Choroid plexus epithelial cell (primary cell): ENCODE measurements around the gene FAU.

ENCODE experiments used
- DNase-seq: peaks from one replicate; pipeline ENCODE4 v3.0.0-alpha.2; 2010; ENCODE audit warnings: low read depth
- H3K4me3 ChIP-seq: 2 replicates; pipeline ENCODE4 v1.5.1; 2011; ENCODE audit warnings: low read depth, mild to moderate bottlenecking, control low read depth, low read length, moderate library complexity
- TF ChIP-seq, protein P1 (sequence below): conservative IDR thresholded peaks from 2 replicates; pipeline ENCODE4 v1.5.1; 2011; ENCODE audit warnings: low read depth, mild to moderate bottlenecking, control low read depth, inconsistent platforms, low read length, moderate library complexity

FAU gene

DNA sequence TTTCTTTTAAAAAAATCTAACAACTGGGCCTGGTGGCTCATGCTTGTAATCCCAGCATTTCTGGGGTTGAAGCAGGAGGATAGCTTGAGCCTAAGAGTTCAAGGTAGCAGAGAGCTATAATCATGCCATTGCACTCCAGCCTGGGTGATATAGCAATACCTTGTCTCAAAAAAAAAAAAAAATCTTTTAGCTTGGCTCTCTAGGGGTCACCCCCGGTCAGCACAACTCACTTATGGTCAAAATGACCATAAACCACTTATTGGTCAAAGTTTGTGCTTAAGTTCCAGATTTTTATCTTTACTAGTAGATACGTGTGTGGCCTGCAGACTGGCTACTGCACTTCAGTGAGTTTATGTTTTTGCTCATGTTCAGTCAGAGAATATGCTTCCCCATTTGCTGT is 41.8 kb upstream of the FAU start:
- no peak overlapping the region for H3K4me3 ChIP-seq
- TF ChIP-seq, protein P1, sequence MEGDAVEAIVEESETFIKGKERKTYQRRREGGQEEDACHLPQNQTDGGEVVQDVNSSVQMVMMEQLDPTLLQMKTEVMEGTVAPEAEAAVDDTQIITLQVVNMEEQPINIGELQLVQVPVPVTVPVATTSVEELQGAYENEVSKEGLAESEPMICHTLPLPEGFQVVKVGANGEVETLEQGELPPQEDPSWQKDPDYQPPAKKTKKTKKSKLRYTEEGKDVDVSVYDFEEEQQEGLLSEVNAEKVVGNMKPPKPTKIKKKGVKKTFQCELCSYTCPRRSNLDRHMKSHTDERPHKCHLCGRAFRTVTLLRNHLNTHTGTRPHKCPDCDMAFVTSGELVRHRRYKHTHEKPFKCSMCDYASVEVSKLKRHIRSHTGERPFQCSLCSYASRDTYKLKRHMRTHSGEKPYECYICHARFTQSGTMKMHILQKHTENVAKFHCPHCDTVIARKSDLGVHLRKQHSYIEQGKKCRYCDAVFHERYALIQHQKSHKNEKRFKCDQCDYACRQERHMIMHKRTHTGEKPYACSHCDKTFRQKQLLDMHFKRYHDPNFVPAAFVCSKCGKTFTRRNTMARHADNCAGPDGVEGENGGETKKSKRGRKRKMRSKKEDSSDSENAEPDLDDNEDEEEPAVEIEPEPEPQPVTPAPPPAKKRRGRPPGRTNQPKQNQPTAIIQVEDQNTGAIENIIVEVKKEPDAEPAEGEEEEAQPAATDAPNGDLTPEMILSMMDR: no peak
- no peak for DNase-seq

DNA sequence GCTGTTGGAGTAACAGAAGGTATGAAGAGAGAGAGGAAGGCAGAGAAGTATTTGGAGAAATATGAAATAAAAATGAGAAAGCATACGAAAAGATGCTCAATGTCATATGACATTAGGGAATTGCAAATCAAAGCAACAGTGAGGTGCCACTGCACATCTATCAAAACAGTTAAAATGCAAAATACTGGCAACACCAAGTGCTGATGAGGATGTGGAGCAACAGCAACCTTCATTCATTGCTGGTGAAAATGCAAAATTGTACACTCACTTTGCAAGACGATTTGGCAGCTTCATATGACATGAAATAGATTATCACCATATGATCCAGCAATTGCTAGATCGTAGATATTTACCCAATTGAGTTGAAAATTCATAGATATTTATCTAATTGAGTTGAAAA is 38.7 kb upstream of the FAU start:
- no peak for DNase-seq
- TF ChIP-seq, protein P1: no peak
- H3K4me3 ChIP-seq: no peak overlapping the region

GRCh38 chr11:65159012-65159411 is 37.1 kb upstream of the FAU start:
- H3K4me3 ChIP-seq: no peak overlapping the region
- DNase-seq: no peak
- TF ChIP-seq, protein P1: no peak

DNA sequence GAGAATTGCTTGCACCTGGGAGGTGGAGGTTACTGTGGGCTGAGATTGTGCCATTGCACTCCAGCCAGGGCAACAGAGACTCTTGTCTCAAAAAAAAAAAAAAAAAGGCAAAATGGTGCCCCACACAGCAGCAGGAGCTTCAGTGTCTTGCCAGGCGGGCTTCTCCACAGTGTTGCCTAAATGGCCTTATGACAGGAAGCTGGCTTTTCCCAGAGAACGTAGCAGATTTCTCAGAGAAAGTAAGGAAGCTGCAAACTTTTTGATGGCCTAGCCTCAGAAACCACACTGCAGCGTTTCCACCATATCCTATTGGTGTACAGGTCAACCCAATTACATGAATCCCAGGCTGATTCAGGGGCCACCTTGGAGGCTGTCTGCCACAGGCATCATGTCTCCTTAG is 35.4 kb upstream of the FAU start:
- TF ChIP-seq, protein P1: no peak
- no peak for DNase-seq
- no peak overlapping the region for H3K4me3 ChIP-seq

GRCh38 chr11:65156926-65157325 is 35.0 kb upstream of the FAU start:
- no peak for DNase-seq
- no peak overlapping the region for H3K4me3 ChIP-seq
- TF ChIP-seq, protein P1: no peak

GRCh38 chr11:65156256-65156655 is 34.3 kb upstream of the FAU start:
- DNase-seq: no peak
- no peak overlapping the region for H3K4me3 ChIP-seq
- TF ChIP-seq, protein P1: no peak

- no peak for DNase-seq
- TF ChIP-seq, protein P1: no peak
- H3K4me3 ChIP-seq: no peak overlapping the region
Measured at GRCh38 chr11:65152122-65152521, 30.2 kb upstream of the FAU start.
